AG09319 (cell line): ENCODE results near the gene STUM.

Experiments
- DNase-seq: peaks from one replicate; pipeline ENCODE4 v3.0.0-alpha.2; 2010; ENCODE audit warnings: low read depth; ENCODE audit errors: extremely low read depth
- CTCF ChIP-seq: IDR thresholded peaks from 2 replicates; pipeline ENCODE4 v1.5.1; 2011; ENCODE audit warnings: low read depth, mild to moderate bottlenecking, inconsistent platforms, low read length, moderate library complexity

Gene STUM

DNA sequence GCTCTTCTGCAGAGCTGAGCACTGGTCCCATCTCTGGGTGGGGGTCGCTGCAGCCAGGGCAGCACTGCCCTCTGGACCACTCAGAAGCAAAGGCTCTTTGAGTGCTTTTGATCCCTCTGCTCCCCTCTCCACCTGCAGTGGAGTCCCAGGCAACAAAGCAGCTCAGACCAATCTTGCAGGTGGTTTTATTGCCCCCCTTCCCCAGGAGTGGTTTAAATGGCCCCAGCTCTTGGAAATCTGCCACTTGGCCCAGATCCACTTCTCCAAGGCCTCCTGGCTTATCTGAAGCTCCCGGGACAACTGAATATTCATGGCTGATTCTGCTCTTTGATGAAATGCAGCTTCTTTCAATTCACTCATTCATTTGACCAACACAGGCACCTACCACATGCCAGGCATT is 2.7 kb downstream of the STUM start:
- TF ChIP-seq CTCF: no peak

DNA sequence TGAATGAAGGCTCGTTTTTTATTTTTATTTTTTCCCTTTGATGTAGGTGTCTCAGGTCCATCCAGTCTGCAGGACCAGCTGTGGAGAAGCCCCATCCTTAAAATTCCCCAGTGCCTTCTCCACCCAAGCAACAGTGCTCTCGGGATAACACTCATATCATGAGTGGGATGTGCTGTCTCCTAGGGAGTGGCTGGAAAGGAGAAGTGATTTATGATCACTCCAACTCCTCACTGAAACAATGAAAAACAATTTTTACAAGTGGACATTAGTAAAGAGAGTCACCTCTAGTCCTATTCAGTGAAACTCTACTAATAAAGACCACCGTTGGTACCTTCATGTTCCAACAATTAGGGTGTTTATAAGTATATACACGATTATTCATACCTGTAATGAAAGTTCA is 3.5 kb downstream of the STUM start:
- TF ChIP-seq CTCF: no peak
- no peak for DNase-seq

More for the DNA sequence above, 2.7 kb downstream of the STUM start:
- no peak for DNase-seq

DNA sequence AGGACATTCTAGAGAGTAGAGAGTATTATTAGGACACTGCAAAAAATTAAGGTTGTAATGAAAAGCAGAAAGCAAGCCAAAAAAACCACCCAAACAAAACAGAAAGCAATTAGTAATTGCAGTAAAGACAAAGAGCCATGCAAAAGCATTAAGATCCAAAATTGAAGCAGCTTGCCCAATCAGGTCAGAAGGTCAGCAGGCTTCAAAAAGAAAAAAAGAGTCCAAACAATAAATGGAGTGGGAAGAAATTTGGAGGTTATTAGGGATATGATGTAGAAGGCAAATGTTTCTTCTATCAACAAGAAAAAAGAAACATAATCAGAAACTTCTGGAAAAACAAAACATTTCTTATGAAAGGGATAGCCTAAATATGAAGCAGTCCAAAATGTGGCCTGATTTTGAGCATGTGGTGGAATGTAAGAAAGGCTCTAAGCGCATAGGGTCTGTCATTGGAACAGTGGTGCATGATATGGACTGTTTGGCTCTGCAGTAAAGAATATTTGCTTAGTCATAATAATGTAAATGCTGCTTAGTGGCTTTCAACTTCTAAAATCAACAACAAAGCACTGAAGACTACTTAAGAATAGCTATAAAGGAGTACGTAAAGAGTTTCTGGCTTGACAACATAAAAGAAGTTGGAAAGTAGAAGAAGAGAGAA is 4.8 kb downstream of the STUM start:
- TF ChIP-seq CTCF: no peak
- no peak for DNase-seq

DNA sequence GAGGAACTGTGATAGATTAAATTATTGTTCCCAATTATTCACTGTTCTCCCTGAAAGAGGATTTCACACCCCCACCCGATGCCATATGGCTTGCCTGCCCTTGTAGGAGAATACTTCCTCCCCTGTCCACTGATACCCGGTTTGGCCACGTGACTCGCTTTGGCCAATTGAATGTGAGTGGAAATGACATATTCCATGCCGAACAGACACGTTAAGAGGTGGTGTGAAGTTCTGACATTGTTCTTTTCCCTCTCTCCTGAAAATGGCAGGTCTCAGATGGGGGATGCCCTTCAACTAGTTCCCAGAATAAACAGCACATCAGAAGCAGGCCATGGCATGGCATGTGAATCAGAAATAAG is 5.3 kb downstream of the STUM start:
- no peak for DNase-seq
- no peak for TF ChIP-seq CTCF

GRCh38 chr1:226555092-226555491 is 6.5 kb downstream of the STUM start:
- no peak for TF ChIP-seq CTCF
- no peak for DNase-seq

- no peak for DNase-seq
- TF ChIP-seq CTCF: no peak
Measured at GRCh38 chr1:226557424-226557823, 8.9 kb downstream of the STUM start.

DNA sequence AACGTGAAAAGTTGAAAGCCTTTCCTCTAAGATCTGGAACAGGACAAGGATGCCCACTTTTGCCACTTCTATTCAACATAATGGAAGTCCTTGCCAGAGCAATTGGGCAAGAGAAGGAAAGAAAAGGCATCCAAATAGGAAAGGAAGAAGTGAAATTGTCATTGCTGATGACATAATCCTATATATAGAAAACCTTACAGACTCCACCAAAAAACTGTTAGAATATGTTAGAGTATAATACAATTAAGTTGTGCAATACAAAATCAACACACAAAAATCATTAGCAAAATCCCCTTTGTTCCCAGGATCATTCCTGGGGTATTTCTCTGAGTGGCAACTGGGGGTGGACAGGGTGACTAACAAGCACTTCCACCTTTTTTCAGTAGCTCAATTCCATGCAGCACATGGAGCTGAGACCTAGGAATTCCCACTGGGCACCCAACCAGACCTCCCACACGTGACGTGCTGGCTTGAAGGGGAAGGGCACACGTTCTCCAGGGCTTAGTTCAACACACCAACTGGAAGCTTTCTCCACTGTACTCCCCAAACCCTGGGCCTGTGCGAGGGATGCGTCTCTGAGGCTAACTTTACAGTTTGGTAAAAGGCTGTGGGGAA is 9.6 kb downstream of the STUM start:
- TF ChIP-seq CTCF: no peak
- DNase-seq: no peak
